ENCODE data around the gene RTP2.

Gene RTP2

DNA sequence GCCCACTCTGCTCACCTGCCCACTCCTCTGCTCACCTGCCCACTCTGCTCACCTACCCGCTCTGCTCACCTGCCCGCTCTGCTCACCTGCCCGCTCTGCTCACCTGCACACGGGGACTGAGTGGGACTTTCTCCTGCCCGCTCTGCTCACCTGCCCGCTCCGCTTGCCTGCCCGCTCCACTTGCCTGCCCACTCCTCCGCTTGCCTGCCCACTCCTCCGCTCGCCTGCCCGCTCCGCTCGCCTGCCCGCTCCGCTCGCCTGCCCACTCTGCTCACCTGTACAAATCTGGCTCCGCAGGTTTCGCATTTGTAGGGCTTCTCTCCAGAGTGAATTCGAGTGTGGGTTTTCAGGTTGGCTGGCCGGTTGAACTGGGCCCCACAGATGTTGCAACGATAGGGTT, 22.9 kb upstream of the RTP2 start:
- no peaks in the 10 kb centered on the region for H3K4me1 ChIP-seq (ENCODE audit: control insufficient read depth in 1 of 2, insufficient read depth in 1 of 2, low read depth in 1 of 2, low read length in 1 of 2)
- no peaks in the 10 kb centered on the region for H3K27me3 ChIP-seq
- no peak overlapping the region for H3K27ac ChIP-seq
- H3K36me3 ChIP-seq = peaks cover 100% of the 10 kb centered on the region
- H3K9me3 ChIP-seq = peaks cover 17% of the 10 kb centered on the region
- H3K4me3 ChIP-seq (ENCODE audit: low read depth in 1 of 2, low read length in 1 of 2) = no peak overlapping the region
- no peak for TF ChIP-seq CTCF (IDR thresholded peaks at IDR 0.05)

DNA sequence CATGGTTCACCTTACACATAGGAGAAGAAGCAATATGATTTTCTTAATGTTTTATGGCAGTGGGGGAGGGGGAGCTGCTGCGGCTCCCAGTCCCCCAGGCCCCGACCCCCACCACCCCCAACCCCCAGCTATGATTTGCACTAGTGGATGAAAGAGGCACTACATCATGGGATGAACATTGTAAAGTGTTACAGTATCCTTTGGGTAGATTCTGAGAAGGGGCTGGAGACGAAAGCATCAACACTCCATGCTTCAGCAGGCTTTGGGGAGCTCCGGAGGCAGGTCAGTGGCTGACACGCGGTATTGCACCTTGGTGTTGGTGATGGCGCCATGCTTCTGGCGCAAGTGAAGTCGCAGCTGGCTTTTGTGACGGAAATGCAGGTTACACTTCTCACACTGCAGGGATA, 19.9 kb upstream of the RTP2 start:
- H3K27me3 ChIP-seq = no peaks in the 10 kb centered on the region
- TF ChIP-seq CTCF (IDR thresholded peaks at IDR 0.05) = no peak
- H3K27ac ChIP-seq = peak overlapping the region; percentile 24
- H3K4me3 ChIP-seq (ENCODE audit: low read depth in 1 of 2, low read length in 1 of 2) = no peak overlapping the region
- H3K4me1 ChIP-seq (ENCODE audit: control insufficient read depth in 1 of 2, insufficient read depth in 1 of 2, low read depth in 1 of 2, low read length in 1 of 2) = no peaks in the 10 kb centered on the region
- peaks cover 75% of the 10 kb centered on the region for H3K36me3 ChIP-seq
- peaks cover 14% of the 10 kb centered on the region for H3K9me3 ChIP-seq

DNA sequence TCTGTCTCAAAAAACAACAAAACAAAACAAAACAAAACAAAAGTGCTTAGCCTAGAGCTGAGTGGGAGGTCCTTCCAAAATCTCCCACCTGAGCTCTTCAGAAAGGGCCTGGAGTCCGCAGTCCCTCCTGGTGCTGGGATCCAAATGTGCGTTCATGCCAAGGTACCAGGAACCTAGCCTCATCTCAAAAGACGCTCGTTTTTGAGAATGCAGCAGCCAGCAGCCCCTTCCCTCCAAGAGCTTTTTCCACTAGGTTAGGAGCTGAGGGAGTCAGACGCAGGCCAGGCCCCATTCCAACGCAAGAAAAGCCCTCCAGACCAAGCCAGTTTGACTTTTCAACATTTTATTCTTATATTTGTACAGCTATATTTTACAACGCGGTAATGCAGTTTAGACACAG, 18.7 kb upstream of the RTP2 start:
- H3K36me3 ChIP-seq = peaks cover 64% of the 10 kb centered on the region
- H3K27me3 ChIP-seq = no peaks in the 10 kb centered on the region
- no peaks in the 10 kb centered on the region for H3K4me1 ChIP-seq (ENCODE audit: control insufficient read depth in 1 of 2, insufficient read depth in 1 of 2, low read depth in 1 of 2, low read length in 1 of 2)
- H3K9me3 ChIP-seq = peaks cover 5% of the 10 kb centered on the region
- TF ChIP-seq CTCF (IDR thresholded peaks at IDR 0.05) = no peak
- no peak overlapping the region for H3K4me3 ChIP-seq (ENCODE audit: low read depth in 1 of 2, low read length in 1 of 2)
- peak overlapping the region; percentile 49 for H3K27ac ChIP-seq

DNA sequence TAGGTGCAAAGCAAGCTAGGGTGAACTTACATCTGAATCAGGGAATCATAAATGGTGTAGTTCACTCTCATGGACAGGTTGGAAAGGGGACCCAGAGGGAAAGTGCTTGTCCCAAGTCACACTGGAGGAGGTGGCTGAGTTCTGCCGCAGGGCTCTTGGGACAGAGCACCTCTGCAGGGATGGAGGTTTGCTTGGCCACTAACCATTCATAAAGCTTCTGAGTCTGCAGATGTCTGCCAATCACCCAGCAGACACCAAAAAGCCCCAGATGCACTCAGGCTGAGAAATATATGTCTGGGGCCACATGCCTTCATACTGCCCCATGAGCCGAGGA, 17.9 kb upstream of the RTP2 start:
- H3K27ac ChIP-seq = peak overlapping the region; percentile 49
- no peaks in the 10 kb centered on the region for H3K4me1 ChIP-seq (ENCODE audit: control insufficient read depth in 1 of 2, insufficient read depth in 1 of 2, low read depth in 1 of 2, low read length in 1 of 2)
- no peak overlapping the region for H3K4me3 ChIP-seq (ENCODE audit: low read depth in 1 of 2, low read length in 1 of 2)
- H3K9me3 ChIP-seq = peaks cover 5% of the 10 kb centered on the region
- H3K27me3 ChIP-seq = no peaks in the 10 kb centered on the region
- peaks cover 56% of the 10 kb centered on the region for H3K36me3 ChIP-seq
- TF ChIP-seq CTCF (IDR thresholded peaks at IDR 0.05) = no peak

DNA sequence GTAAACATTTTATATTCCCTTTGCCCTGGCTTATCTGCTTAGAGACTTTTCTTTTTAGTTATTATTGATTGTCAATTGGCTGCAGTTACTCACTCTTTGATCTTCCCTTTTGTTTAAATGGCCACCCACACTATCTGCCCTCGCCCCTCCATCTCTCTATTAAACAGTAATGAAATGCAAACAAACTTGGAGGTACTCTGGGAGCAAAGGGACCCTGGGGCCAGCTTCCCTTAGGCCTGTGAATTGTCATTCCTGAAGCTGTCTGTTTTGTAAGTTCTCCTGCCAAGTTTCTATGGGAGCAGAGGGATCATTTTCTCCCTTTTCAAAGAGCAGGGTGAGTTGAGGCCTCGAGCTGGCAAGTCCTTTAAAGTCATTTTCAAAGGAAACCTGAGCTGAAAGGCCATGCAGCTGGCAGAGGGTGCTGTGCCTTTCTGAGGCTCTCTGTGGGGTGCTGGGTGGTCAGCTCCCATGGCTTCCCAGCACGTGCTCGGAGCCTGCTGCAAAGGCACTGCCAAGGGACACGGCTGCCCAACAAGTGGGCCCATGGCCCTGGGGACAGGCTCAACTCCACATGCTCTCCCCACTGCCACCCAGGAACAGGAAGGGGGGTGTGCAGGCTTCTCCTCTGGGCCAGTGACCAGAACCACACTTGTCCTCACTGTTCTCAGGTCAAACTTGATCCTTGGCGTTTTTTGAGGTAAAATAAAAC, 17.4 kb upstream of the RTP2 start:
- Histone ChIP-seq H3K27me3 (no peaks in the 10 kb centered on the region), H3K27ac (peak overlapping the region; percentile 49), H3K36me3 (peaks cover 51% of the 10 kb centered on the region), H3K4me3 (ENCODE audit: low read depth in 1 of 2, low read length in 1 of 2) (no peak overlapping the region), H3K9me3 (peaks cover 5% of the 10 kb centered on the region), H3K4me1 (ENCODE audit: control insufficient read depth in 1 of 2, insufficient read depth in 1 of 2, low read depth in 1 of 2, low read length in 1 of 2) (no peaks in the 10 kb centered on the region)
- no peak for TF ChIP-seq CTCF (IDR thresholded peaks at IDR 0.05)
